Stimulated activated naive B cell treated with anti-CD40 and anti-IgM and Interleukin-4, amounts not matched to agents 10 μg/mL and 1 μg/mL and 100 μg/mL, for 72 hours (primary cell): Measurements from ENCODE around the gene GRK5.

Experiments used
- ATAC-seq, 2 donors: fragments of 150-1000 bp; cut with Tn5 transposase; replicated peaks; 2 replicates each; pipeline ENCODE4 v1.10.0; 2021; ENCODE audit warnings: moderate library complexity in 1 of 2
- DNase-seq: peaks from one replicate; pipeline ENCODE4 v3.0.0; 2021
- H3K27ac Mint-ChIP-seq: one replicate; pipeline ENCODE4 v1.8.0; 2022; ENCODE audit warnings: mild to moderate bottlenecking, mixed read lengths
- H3K27me3 Mint-ChIP-seq, 2 donors: one replicate each; pipeline ENCODE4 v1.8.0; 2022; ENCODE audit warnings: mixed read lengths in 2 of 2
- H3K36me3 Mint-ChIP-seq, 2 donors: one replicate each; pipeline ENCODE4 v1.8.0; 2022; ENCODE audit warnings: mixed read lengths in 2 of 2, mild to moderate bottlenecking in 1 of 2
- H3K4me1 Mint-ChIP-seq, 2 donors: one replicate each; pipeline ENCODE4 v1.8.0; 2022; ENCODE audit warnings: mixed read lengths in 2 of 2, mild to moderate bottlenecking in 1 of 2
- H3K4me3 Mint-ChIP-seq, 2 donors: one replicate each; pipeline ENCODE4 v1.8.0; 2022; ENCODE audit warnings: mild to moderate bottlenecking in 2 of 2, mixed read lengths in 2 of 2, moderate library complexity in 1 of 2
- H3K9me3 Mint-ChIP-seq, 2 donors: one replicate each; pipeline ENCODE4 v1.8.0; 2022; ENCODE audit warnings: mixed read lengths in 2 of 2, mild to moderate bottlenecking in 1 of 2

The GRK5 gene

GRCh38 chr10:119370972-119371703 lies 163.8 kb downstream of the GRK5 start:
- Mint-ChIP-seq H3K36me3 (peaks cover 18 to 32% of the 10 kb centered on the region in 2 donors), H3K4me3 (peak overlapping the region in 1 of 2 donors; percentile 37), H3K4me1 (peaks cover 63 to 84% of the 10 kb centered on the region in 2 donors)

GRCh38 chr10:119371704-119372663 lies 164.6 kb downstream of the GRK5 start:
- Mint-ChIP-seq H3K36me3 (peaks cover 18 to 32% of the 10 kb centered on the region in 2 donors), H3K27ac (peak overlapping the region; percentile 89), H3K4me1 (peaks cover 64 to 92% of the 10 kb centered on the region in 2 donors), H3K4me3 (no peak overlapping the region), H3K27me3 (no peaks in the 10 kb centered on the region), H3K9me3 (peaks cover 5 to 14% of the 10 kb centered on the region in 2 donors)
- ATAC-seq, result peak; percentile 24 to 28
- no peak for DNase-seq

More at GRCh38 chr10:119370972-119371703, 163.8 kb downstream of the GRK5 start:
- Mint-ChIP-seq H3K27ac (peak overlapping the region; percentile 89), H3K27me3 (no peaks in the 10 kb centered on the region), H3K9me3 (peaks cover 5 to 14% of the 10 kb centered on the region in 2 donors)
- ATAC-seq (no peak), DNase-seq (no peak)

GRCh38 chr10:119373294-119374102 lies 166.1 kb downstream of the GRK5 start:
- Mint-ChIP-seq H3K4me3 (peak overlapping the region; percentile 26 to 56), H3K9me3 (peaks cover 5 to 14% of the 10 kb centered on the region in 2 donors), H3K27ac (peak overlapping the region; percentile 95), H3K27me3 (no peaks in the 10 kb centered on the region), H3K36me3 (peaks cover 22 to 32% of the 10 kb centered on the region in 2 donors), H3K4me1 (peaks cover 58 to 96% of the 10 kb centered on the region in 2 donors)
- DNase-seq (no peak), ATAC-seq (peak in 1 of 2 donors; percentile 18)

DNA sequence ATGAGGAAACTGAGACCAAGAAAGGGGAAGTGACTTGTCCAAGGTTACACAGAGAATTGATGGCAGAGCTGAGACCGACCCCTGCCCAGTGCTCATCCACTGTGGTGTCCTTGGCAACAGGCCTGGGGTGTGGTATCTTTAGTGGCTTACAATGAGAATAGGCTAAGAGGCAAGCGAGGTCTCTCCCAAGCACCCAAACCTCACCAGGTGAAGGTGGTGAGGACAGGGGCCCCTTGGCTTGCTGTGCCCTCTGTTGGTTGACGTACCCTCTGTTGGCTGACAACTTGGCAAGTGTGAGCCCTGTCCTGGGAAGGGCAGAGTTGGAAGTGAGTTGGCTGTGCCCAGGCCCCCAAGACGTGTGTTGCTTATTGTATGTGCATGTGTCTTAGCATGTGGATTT lies 166.9 kb downstream of the GRK5 start:
- H3K4me1 Mint-ChIP-seq, result peaks cover 53 to 96% of the 10 kb centered on the region in 2 donors
- DNase-seq, result no peak
- H3K36me3 Mint-ChIP-seq, result peaks cover 22 to 32% of the 10 kb centered on the region in 2 donors

GRCh38 chr10:119375574-119376272 lies 168.4 kb downstream of the GRK5 start:
- H3K27me3 Mint-ChIP-seq, result no peaks in the 10 kb centered on the region
- peaks cover 27 to 42% of the 10 kb centered on the region in 2 donors for H3K36me3 Mint-ChIP-seq
- no peak overlapping the region for H3K4me3 Mint-ChIP-seq
- peaks cover 5 to 14% of the 10 kb centered on the region in 2 donors for H3K9me3 Mint-ChIP-seq
- H3K27ac Mint-ChIP-seq, result no peak overlapping the region
- DNase-seq (no peak), ATAC-seq (no peak)
- peaks cover 47 to 93% of the 10 kb centered on the region in 2 donors for H3K4me1 Mint-ChIP-seq

More for the DNA sequence above, 166.9 kb downstream of the GRK5 start:
- ATAC-seq, result no peak
- Mint-ChIP-seq H3K27ac (no peak overlapping the region), H3K4me3 (no peak overlapping the region), H3K27me3 (no peaks in the 10 kb centered on the region), H3K9me3 (peaks cover 5 to 14% of the 10 kb centered on the region in 2 donors)

- Mint-ChIP-seq H3K9me3 (peaks cover 5 to 10% of the 10 kb centered on the region in 2 donors), H3K27ac (no peak overlapping the region), H3K4me1 (peaks cover 40 to 86% of the 10 kb centered on the region in 2 donors), H3K27me3 (no peaks in the 10 kb centered on the region), H3K4me3 (no peak overlapping the region), H3K36me3 (peaks cover 29 to 51% of the 10 kb centered on the region in 2 donors)
- DNase-seq (no peak), ATAC-seq (no peak)
Measured at GRCh38 chr10:119377451-119377957, 170.1 kb downstream of the GRK5 start.

- H3K4me3 Mint-ChIP-seq, result no peak overlapping the region
- no peak for ATAC-seq
- H3K27ac Mint-ChIP-seq, result no peak overlapping the region
- peaks cover 29 to 48% of the 10 kb centered on the region in 2 donors for H3K36me3 Mint-ChIP-seq
- no peaks in the 10 kb centered on the region for H3K27me3 Mint-ChIP-seq
- peaks cover 5 to 6% of the 10 kb centered on the region in 2 donors for H3K9me3 Mint-ChIP-seq
- peaks cover 37 to 86% of the 10 kb centered on the region in 2 donors for H3K4me1 Mint-ChIP-seq
- no peak for DNase-seq
Measured at GRCh38 chr10:119377958-119378736, 170.8 kb downstream of the GRK5 start.

DNA sequence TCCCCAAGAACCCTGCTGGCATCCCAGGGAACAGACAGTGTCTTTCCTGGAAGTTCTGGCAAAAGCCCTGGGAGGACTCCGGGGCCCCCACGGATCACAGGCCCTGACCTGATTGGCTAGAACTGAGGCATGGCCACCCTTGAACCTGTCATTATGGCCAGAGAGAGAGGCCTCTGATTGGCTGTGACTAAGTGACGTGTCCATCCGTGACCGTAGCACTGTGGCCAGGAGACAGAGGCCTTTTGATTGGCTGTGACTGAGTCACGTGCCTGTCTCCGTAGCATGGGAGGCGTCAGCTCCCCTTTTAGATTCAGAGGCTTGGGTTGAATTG lies 171.3 kb downstream of the GRK5 start:
- H3K27me3 Mint-ChIP-seq, result no peaks in the 10 kb centered on the region
- H3K27ac Mint-ChIP-seq, result no peak overlapping the region
- H3K36me3 Mint-ChIP-seq, result peaks cover 28 to 48% of the 10 kb centered on the region in 2 donors
- H3K4me3 Mint-ChIP-seq, result no peak overlapping the region
- H3K4me1 Mint-ChIP-seq, result peaks cover 37 to 86% of the 10 kb centered on the region in 2 donors
- no peak for ATAC-seq
- peaks cover 0 to 2% of the 10 kb centered on the region in 2 donors for H3K9me3 Mint-ChIP-seq
- DNase-seq, result no peak

DNA sequence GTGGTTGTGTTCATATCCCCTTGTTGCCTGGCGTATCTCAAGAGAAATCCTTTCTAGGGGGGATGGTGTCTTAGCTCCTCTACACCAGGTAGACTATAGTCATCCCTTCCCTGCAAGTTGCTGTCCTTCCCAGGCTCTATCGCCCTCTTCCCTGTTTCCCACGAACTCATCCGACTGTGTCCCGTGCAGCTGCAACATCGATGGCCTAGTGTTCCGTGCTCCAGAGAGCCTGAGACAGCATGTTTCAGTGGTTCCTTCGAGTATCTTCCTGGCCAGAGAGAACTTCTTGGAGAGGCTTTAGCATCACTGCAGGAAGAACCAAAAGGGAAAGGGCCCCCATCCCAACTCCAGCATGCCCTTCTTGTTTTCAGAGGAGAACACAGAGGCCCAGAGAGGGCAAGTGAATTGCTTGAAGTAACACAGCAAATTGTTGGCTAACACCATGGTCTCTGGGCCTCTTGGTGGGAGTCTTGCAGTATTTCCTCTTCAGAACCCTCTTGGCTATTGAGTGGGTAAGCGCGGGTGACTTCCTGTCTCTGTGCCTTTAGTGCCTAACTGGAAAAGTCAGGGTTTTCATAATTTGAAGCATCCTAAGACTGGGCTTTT lies 172.2 kb downstream of the GRK5 start:
- Mint-ChIP-seq H3K27me3 (no peaks in the 10 kb centered on the region), H3K36me3 (peaks cover 34 to 50% of the 10 kb centered on the region in 2 donors), H3K4me3 (no peak overlapping the region), H3K4me1 (peaks cover 34 to 84% of the 10 kb centered on the region in 2 donors), H3K27ac (no peak overlapping the region), H3K9me3 (no peaks in the 10 kb centered on the region)
- DNase-seq (no peak), ATAC-seq (no peak)

DNA sequence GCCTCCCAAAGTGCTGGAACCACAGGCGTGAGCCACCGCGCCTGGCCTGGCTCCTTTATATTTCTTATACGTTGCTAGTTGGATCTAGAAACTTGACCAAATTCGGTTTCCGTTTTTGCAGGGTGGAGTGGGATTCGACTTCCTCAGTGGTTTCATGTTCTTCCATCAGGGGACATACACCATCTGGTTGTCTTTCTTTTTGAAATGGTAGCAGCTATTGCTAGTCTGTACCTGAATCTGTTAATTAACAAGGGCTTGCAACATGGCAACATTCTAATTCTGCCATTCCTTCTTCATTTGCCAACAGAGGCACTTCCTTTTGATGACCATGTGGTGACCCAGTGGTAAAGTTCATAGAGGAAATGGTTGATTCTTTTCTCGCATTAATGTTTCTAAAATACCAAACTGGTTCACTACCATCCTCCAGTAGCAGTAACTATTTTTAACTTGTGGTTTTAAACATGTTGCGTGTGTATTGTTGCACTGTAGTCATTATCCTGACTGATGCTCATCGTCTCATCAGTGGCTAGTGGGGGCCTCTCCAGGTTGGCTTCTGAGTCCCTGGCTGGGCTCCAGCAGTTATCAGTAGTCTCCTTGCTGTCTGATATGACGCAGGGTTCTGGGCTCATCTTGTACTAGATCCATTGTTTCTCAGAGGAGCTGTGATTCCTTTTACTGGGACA lies 175.9 kb downstream of the GRK5 start:
- no peak for DNase-seq
- H3K9me3 Mint-ChIP-seq, result no peaks in the 10 kb centered on the region
- no peak overlapping the region for H3K27ac Mint-ChIP-seq
- H3K4me3 Mint-ChIP-seq, result no peak overlapping the region
- peak; percentile 51 to 61 for ATAC-seq
- H3K4me1 Mint-ChIP-seq, result peaks cover 28 to 48% of the 10 kb centered on the region in 2 donors
- no peaks in the 10 kb centered on the region for H3K27me3 Mint-ChIP-seq
- peaks cover 40 to 62% of the 10 kb centered on the region in 2 donors for H3K36me3 Mint-ChIP-seq

DNA sequence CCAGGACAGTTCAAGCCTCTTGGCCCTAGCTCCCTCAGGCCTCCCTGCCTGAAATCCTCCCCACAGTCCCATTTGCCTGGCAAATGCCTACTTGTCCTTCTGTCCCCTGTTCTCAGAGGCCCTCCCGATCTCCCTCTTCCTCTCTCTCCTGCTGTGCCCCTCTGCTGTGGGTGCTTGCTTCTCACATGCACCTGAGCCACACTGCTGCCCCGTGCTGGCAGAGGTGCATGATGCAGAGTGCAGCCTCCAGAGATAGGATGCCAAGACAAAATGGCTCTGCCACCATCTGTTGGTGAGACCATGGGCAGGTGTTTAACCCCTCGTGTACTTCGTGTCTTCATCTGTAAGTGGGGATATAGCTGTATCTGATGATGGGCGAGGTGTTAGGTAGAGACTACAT lies 176.8 kb downstream of the GRK5 start:
- Mint-ChIP-seq H3K9me3 (no peaks in the 10 kb centered on the region), H3K4me3 (no peak overlapping the region), H3K36me3 (peaks cover 42 to 68% of the 10 kb centered on the region in 2 donors), H3K4me1 (peaks cover 26 to 40% of the 10 kb centered on the region in 2 donors), H3K27ac (peak overlapping the region; percentile 72), H3K27me3 (no peaks in the 10 kb centered on the region)
- ATAC-seq, result no peak
- no peak for DNase-seq

GRCh38 chr10:119386666-119387065 lies 179.3 kb downstream of the GRK5 start:
- ATAC-seq (no peak), DNase-seq (no peak)
- H3K27me3 Mint-ChIP-seq, result no peaks in the 10 kb centered on the region
- H3K4me1 Mint-ChIP-seq, result peaks cover 30 to 42% of the 10 kb centered on the region in 2 donors
- H3K9me3 Mint-ChIP-seq, result no peaks in the 10 kb centered on the region
- H3K27ac Mint-ChIP-seq, result no peak overlapping the region
- peaks cover 40 to 65% of the 10 kb centered on the region in 2 donors for H3K36me3 Mint-ChIP-seq
- H3K4me3 Mint-ChIP-seq, result no peak overlapping the region
